SK-N-SH treated with all-trans-retinoic acid at 6 μM for 48 hours (cell line): ENCODE data around the gene CXCL3.

Experiments used
- ZFP30 ChIP-seq: fragments of 450-650 bp; formaldehyde crosslinking; IDR thresholded peaks from 2 replicates; pipeline ENCODE4 v1.5.0; 2022; ENCODE audit warnings: mild to moderate bottlenecking, moderate library complexity
- TF ChIP-seq, protein P1 (sequence below): fragments of 250-450 bp; sonication (Bioruptor Pico); IDR thresholded peaks from 2 replicates; pipeline ENCODE4 v1.5.1; 2020; ENCODE audit warnings: low read depth, mild to moderate bottlenecking, moderate library complexity

GRCh38 chr4:74030285-74030684 is 8.2 kb downstream of the CXCL3 start:
- no peak for TF ChIP-seq ZFP30 (CRISPR knock-in tag)
- TF ChIP-seq, protein P1, sequence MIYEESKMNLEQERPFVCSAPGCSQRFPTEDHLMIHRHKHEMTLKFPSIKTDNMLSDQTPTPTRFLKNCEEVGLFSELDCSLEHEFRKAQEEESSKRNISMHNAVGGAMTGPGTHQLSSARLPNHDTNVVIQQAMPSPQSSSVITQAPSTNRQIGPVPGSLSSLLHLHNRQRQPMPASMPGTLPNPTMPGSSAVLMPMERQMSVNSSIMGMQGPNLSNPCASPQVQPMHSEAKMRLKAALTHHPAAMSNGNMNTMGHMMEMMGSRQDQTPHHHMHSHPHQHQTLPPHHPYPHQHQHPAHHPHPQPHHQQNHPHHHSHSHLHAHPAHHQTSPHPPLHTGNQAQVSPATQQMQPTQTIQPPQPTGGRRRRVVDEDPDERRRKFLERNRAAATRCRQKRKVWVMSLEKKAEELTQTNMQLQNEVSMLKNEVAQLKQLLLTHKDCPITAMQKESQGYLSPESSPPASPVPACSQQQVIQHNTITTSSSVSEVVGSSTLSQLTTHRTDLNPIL = no peak
